HG02623 (cell line): ENCODE data around the gene FYN.

Experiments used
- ATAC-seq: cut with Tn5 transposase; IDR thresholded peaks from one replicate; pipeline ENCODE4 v1.9.1; 2021; ENCODE audit warnings: moderate library complexity; ENCODE audit not compliant: unreplicated experiment

The FYN gene

DNA sequence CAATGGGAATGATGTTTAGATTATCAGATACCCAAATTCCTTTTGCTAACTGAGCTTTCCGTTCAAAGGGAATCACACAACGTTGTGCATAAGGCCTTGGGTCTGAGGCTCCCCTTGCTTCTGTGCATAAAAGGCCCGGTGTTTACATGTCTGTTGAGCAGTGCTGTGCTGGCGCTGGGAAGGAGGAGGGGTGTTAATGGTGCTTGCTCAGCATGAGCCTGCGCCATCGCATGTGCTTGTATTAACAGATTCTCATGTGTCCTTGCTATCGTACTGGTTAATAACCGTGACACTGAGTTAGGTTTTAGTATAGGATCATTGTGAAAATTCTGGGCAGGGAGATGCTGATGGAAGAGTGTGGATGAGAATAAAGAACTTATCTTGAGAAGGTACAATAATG is 205.3 kb downstream of the FYN start:
- no peak for ATAC-seq

DNA sequence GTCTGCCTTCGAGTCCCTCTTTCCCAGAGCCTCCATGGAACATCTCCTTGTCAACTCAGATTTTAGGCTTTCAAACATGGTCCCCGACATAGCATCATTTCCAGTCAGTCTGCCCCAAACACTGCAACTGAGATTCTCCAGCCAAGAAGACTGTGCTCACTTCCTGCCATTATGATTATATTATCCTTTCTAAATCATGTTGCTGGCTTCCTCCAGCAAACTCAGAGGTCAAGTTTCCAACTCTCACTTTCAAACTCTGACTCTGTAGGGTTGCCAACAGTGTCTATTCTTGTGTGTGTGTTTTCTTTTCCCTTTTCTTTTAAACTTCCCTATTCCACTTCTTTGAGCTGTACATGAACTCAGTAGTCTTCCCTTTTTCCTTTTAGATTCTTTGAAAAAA is 206.4 kb downstream of the FYN start:
- ATAC-seq = no peak

DNA sequence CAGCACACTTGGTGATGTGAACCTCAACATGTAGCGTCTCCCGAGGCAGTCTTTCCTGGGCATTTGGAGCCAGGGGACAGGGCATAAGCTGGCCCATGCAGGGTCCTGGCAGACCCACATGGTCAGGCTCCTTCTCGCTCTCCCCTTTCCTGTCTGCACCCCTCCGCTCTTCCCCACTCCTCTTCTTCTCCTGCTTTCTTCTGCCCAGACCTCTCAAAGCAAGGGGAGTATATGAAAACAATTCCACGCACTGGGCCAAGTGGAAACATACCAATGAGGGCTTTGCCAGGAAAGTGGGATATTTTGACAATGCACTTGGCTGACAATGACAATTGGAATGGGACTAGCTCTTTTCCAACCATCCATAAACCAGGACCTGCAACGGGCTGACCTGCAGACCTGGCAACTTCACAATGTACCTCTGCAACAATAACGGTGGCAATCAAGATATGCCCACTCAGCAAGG is 208.7 kb downstream of the FYN start:
- no peak for ATAC-seq

- no peak for ATAC-seq
Observed at GRCh38 chr6:111663692-111664564, 209.3 kb downstream of the FYN start.

DNA sequence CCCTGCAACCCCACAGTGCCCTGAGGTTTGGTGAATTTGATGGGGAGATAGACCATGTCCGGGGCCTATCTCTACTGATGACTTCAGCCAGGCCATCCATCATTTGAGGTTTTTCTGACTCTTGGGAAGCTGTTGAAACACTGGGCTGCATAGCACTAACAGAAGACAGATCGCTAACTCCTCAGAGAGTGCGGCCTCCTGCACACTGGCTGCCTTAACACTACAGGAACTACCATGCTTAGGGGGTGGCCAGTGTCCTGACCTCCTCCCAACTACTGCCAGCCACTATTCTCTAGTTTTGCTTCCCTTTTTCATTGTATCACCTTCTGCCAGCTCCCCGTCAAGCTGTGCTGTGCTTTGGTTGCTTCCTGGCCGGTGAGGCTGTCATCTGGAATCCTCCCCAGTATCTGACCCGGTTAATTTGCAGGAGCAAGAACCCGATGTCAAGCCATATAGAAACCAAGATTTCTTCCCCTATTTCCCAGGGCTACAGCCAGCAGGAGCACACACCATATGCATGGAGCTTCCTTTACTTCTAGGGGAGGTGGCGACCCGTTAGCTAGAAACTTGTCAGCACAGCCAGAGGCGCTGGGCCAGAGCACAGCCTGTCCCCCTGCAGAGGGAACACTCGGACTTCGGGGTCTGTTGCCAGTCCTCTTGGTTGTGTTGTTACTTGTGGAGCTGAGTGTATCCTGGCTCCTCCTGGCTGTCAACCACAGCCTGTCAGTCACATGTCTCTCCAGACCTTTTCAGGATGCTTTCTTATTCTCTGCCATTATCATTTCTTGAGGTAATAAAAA is 210.3 kb downstream of the FYN start:
- no peak for ATAC-seq

DNA sequence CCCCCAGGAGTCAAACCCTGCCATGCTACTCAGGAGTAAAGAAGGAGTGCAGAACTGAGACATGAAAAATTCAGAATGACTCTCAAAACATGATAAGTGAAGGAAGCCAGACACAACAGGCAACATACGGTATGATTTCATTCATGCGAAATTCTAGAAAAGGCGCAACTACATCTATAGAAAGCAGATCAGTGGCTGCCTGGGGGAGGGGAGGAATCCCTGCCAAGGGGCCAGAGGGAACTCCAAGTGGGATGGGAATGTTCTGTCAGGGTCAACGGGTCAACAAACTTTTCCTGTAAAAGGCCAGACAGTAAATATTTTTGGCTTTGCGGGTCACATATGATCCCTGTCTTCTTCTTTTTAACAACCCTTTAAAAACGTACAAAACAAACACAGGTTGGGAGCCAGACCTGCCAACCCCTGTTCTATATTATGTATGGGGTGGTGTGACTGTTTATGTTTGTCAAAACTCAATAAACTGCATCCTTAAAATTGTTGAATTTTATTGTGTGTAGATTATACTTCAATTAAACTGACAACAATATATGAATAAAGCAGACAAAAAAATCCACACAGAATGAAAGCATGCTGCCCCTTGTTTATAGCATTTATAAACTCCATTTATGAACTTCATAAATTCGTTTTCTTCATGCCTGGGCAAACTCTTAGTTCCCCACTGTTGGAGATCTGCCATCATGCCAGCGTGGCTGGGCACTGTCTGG is 211.0 kb downstream of the FYN start:
- ATAC-seq = no peak

- no peak for ATAC-seq
Observed at GRCh38 chr6:111661541-111662061, 211.7 kb downstream of the FYN start.

DNA sequence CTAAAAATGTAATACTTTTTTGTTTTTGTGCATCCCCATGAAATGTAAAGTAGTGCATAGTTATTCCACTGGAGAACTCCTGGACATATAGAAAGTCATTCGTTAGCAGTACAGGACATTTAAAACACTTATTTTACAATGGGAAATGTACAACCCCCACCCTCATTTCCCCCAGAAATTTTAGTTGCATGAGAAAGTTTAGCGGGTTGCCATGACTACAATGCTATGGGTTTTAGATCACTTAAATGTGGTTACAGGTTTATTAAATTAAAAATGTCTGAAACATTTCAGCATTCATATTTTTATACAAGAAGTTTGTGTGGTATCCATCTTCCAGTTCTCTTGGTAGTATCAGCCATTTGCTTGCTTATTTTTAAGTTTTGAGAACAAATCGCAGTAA is 212.7 kb downstream of the FYN start:
- ATAC-seq = no peak

DNA sequence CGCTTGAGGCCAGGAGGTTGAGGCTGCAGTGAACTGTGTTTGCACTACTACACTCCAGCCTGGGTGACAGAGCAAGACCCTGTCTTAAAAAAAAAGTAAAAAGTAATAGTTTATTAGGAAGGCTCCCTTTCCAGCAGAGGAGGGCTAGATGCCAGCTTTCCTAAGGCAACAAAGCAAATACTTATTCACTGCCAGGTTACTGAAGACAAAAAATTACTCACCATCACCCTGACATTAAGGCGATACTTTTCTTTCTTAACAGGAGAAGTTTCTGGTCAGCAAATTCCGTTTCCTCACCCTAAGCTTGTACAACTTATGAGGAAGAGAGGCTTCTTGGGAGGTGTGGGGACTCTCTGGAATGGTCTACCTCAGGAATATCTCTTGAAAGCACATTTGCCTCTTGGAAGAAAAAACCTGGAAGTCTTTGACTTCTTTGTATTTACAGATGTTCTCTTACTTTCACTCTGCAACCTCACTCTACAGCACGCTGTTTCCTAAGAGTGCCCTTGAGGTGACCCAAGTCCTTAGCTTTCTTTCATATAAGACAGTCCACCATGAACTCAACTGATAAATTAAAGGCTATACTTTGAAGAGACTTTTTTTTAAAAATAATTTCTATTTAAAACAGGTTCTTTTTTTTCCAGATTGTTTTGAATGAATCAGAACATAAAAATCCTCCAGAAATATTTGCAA is 214.6 kb downstream of the FYN start:
- no peak for ATAC-seq

GRCh38 chr6:111657146-111657545 is 216.1 kb downstream of the FYN start:
- no peak for ATAC-seq

GRCh38 chr6:111653979-111654378 is 219.3 kb downstream of the FYN start:
- ATAC-seq = no peak

DNA sequence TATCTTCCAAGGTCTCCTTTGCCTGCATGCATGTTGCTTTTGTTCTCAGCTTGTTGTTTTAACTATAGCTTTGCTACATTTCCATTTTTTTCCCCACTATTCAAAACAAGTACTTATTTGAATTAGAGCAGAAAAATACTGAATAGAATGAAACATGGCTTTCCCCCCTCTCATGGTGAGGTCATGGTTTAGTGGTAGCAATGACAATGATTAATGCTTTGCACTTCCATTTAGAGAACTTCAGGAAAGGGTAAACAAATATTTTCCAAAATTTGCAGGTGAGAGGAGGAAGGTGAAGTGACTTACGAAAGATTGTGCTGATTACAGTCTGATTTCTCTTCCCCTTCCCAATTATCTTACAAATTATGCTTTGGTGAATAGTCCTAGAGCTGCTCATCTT is 219.8 kb downstream of the FYN start:
- no peak for ATAC-seq

DNA sequence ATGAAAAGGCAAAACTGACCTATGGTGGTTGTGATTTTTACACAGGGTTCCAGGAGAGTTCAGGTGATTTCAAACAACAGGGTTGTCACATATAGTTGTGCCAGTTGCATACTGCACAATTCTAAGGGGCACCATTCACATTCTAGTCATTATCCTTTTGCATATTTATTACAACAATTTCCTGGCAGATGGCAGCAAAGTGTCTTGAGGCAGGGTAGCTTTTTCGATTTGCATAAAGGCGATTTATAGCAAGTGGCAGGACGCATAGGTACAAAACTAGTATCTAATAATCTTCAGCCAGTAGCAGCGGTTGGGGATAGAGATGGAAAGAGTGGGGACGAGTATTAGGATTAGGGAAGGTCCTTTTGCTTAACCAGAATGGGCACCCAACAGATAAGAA is 221.1 kb downstream of the FYN start:
- ATAC-seq = no peak

DNA sequence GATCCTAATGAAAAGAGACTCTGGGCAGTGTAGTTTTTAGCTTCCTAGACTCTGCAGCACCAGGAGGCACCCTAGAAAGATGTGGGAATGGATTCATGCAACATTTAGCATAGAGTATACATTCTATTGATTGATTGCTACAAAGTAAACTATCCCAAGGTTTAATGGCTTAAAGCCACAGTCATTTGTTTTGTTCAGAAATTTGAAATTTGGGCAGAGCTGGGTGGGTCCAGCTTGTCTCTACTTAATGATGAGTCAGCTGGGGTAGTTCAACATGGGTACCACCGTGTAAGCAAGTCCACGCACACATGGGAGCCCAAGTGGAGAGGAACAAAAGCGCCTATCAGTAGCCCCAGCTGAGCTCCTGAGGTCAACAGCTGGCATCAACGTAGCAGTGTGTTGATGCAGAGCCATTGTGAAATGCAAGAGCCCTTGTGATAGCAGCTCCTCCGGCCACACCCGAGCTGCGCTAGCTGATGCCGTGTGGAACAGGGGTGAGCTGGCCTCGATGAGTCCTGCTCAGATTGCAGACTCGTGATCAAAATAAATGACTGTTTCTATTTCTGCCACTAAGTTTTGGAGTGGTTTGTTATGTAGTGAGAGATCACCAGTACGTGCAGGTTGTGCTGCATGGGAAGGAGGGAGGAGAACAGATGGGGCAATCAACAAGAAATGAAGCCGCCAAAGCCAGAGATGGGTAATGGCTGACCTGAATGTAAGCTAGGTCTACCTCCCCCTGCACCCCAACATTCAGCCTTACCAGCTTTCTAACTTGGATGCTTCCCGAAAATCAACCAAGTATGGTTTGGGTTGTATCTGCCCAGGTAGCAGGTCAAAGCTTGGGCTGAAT is 221.8 kb downstream of the FYN start:
- no peak for ATAC-seq

DNA sequence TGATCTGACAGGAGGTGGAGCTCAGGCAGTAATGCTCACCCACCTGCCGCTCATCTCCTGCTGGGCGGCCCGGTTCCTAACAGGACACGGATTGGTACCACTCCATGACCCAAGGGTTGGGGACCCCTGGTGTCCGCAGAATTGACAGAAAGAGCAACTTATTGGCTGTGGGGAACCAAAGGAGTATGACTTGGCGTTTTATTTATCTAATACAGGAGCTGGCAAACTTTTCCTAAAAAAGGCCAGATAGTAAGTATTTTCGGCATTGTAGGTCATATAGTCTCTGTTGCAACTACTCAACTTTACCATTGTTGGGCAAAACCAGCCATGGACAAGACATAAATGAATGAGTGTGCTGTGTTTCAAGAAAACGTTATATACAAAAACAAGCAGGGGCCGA is 223.2 kb downstream of the FYN start:
- ATAC-seq = no peak

DNA sequence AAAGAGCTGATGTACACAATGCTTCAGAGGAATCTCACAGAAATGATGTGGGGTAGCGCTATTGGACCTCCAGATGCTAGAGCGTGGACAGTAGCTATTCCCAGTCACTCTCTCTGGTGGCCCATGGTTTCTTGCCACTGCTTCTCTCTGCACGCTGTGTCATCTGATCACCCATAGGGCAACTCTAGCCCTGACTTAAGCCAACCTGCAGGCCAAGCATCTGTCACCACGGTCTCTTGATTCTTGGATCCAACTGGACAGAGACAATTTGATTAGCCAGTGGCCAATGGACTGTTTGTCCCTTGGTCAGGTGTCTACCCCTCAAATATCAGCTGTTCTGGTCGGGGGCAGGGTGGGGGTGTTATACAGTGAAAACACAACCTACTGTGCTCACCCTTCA is 225.2 kb downstream of the FYN start:
- ATAC-seq = no peak

GRCh38 chr6:111646942-111647341 is 226.3 kb downstream of the FYN start:
- no peak for ATAC-seq

GRCh38 chr6:111646034-111646433 is 227.2 kb downstream of the FYN start:
- no peak for ATAC-seq

GRCh38 chr6:111644893-111645430 is 228.3 kb downstream of the FYN start:
- no peak for ATAC-seq
